ENCODE measurements around the gene PTPRR.

PTPRR gene, protein sequence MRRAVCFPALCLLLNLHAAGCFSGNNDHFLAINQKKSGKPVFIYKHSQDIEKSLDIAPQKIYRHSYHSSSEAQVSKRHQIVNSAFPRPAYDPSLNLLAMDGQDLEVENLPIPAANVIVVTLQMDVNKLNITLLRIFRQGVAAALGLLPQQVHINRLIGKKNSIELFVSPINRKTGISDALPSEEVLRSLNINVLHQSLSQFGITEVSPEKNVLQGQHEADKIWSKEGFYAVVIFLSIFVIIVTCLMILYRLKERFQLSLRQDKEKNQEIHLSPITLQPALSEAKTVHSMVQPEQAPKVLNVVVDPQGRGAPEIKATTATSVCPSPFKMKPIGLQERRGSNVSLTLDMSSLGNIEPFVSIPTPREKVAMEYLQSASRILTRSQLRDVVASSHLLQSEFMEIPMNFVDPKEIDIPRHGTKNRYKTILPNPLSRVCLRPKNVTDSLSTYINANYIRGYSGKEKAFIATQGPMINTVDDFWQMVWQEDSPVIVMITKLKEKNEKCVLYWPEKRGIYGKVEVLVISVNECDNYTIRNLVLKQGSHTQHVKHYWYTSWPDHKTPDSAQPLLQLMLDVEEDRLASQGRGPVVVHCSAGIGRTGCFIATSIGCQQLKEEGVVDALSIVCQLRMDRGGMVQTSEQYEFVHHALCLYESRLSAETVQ

GRCh38 chr12:70920251-70920851 is at the start of gene PTPRR:
TSS of gene PTPRR (minus strand) at chr12:70920738. CDS start at chr12:70920390, 348 bp downstream.
- DNase-seq (ENCODE audit: extremely low read depth in 1 of 2, low read depth in 1 of 2), result no peak

GRCh38 chr12:70966996-70967790 is 46.7 kb upstream of the PTPRR start:
- DNase-seq (ENCODE audit: extremely low read depth in 1 of 2, low read depth in 1 of 2), result no peak

DNA sequence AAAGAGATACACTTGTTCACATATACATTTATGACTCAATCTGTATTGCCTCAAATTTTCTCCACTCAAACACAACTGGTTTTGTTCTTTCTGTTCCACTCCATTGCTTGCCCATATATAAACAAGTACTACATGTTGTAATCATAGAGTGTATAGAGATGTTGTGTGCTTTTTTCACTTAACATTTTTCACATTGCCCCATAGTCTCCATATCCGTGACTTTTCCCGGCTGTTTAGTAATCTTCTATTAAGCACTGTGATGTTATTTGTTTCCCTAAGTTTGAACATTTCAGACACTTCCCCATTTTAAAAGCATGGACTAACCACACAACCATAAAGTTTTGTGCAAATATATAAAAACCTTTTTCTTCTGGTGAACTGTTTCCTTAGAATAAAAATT is 45.5 kb upstream of the PTPRR start:
- DNase-seq (ENCODE audit: extremely low read depth in 1 of 2, low read depth in 1 of 2), result no peak

GRCh38 chr12:70964867-70965510 is 44.5 kb upstream of the PTPRR start:
- DNase-seq (ENCODE audit: extremely low read depth in 1 of 2, low read depth in 1 of 2), result no peak

GRCh38 chr12:70963081-70963660 is 42.6 kb upstream of the PTPRR start:
- no peak for DNase-seq (ENCODE audit: extremely low read depth in 1 of 2, low read depth in 1 of 2)

DNA sequence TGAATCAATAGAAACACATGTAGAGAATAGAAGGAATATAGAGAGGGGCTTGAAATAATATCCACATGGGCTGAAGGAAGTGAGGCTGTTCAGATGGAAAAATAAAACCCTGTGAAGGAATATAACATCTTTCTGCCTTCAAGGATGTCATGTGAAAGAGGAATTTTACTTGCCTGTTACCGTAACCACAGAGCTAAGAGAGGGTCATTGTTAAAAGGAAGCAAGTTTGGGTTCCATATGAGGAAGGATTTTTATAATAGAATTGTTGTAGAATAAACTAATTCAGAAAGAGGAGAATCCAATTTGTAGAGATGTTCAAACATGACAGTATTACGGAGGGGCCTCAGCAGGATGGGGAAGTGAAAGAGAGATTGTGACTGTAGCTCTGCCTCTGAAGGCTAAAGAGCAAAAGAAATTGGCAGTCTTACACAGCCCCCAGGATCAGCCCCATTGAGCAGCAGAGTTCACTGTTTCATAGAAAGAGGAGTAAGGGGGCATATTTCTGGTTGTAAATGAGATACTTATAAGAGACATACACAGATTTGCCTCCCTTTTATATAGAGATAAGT is 41.8 kb upstream of the PTPRR start:
- DNase-seq (ENCODE audit: extremely low read depth in 1 of 2, low read depth in 1 of 2), result no peak

DNA sequence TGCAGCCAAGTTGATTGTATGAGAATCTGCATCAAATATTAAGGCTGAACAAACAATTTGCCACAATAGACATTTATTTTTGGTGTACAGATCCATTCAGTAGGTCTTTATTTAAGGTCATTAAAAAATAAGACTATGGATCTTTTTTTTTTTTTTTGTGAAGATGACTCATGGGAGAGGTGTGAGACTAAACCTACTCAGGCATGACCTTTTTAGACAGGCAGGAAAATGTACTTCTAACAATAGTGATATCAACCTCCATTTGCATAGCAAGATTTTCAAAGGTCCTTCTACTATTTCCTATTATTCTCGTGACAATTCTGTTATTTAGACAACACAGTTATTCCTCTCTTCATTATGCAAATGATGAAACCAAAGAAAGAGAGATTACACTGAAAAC is 39.9 kb upstream of the PTPRR start:
- no peak for DNase-seq (ENCODE audit: extremely low read depth in 1 of 2, low read depth in 1 of 2)

GRCh38 chr12:70955415-70955814 is 34.9 kb upstream of the PTPRR start:
- no peak for DNase-seq (ENCODE audit: extremely low read depth in 1 of 2, low read depth in 1 of 2)

GRCh38 chr12:70950451-70950850 is 29.9 kb upstream of the PTPRR start:
- no peak for DNase-seq (ENCODE audit: extremely low read depth in 1 of 2, low read depth in 1 of 2)

DNA sequence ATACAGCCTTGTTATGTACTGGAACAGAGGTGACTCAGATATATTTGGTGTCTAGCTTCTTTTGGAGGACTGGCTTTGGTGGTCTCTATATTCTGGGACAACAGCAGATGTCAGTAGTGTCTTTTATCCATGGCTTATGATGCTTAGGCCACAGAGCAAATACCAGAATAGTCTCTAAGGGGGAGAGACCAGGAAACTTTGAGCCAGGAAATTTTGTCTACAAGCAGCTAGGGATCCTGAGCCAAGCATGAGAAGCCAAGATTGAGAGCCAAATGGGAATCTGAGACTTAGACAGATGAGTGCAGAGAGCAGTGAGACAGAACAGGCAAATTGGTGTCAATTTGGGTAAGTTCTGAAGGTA is 28.4 kb upstream of the PTPRR start:
- no peak for DNase-seq (ENCODE audit: extremely low read depth in 1 of 2, low read depth in 1 of 2)

DNA sequence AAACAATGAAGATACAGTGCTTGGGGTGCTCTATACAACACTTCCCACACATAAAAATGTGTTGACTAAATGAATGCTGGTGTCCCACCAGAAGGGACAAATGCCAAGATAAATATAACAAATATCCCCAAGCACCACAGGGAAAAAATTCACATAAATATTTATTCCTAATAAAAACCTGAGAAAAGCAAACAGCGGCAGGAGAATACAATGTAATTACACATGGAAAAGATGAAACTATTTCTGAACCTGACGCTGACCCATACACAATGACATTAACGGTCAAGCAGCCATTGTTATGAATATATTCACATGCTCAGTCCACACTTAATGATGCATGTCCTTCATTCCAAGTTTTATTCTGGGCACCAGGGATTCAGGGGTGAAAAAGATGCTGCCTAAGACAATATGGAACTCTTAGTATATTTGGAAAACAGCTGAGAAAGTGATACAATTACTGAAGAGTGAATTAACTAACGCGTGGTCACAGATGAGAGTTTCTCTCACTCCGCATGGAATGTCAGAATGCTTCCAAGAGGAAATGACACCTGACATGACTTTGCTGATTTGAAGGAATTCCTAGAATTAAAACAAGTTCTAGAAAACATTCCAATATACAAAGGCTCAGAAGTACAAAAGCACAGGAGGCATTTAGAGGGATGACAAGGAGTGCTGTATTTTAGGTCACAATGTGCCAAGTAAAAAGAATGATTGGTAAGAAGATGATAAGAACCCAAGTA is 27.9 kb upstream of the PTPRR start:
- DNase-seq (ENCODE audit: extremely low read depth in 1 of 2, low read depth in 1 of 2), result no peak

DNA sequence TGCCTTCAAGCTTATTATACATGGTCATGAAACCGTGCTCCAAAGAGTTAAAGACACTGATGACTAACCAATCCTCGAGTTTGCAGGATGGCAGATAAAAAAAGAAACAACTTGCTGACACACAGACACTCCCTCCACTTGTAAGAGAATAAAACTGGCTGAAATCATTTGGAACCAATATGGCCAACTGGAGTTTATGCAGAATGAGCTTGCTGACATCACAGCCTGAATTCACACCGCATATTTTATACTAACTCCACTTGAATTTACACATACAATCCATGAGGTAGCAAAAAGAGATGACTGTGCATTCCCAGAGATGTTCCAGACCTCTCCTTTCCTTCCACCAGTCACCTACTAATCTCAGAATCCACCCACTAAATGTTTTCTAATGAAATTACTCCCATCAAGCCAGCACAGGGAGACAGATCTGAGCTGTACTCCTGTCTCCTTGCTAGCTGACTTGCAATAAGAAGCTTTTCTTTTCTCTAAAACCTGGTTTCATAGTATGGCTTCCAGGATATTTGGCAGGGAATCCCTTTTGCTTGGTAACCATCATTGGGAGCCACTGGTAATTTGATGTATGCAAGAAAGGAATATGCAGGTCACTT is 15.8 kb upstream of the PTPRR start:
- no peak for DNase-seq (ENCODE audit: extremely low read depth in 1 of 2, low read depth in 1 of 2)

- DNase-seq (ENCODE audit: extremely low read depth in 1 of 2, low read depth in 1 of 2), result no peak
Observed at GRCh38 chr12:70933133-70933532, 12.6 kb upstream of the PTPRR start.

DNA sequence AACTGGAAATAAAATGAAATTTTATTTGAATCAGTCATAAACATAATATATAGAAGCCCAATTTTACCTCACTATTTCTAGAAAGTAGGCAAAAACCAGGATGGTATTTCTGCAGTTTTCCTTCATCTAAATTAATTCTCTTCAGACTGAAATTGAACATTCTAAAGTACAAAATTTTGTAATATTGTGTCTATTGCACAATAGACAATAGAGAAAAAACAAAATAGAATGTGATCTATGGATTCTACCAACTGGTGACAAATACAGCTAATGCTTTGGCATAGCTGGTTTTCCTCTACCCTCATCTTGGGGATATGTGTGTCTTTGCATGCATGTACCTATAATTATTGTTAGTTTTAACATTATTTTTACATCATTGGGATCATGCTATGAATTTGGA is 8.5 kb upstream of the PTPRR start:
- no peak for DNase-seq (ENCODE audit: extremely low read depth in 1 of 2, low read depth in 1 of 2)

DNA sequence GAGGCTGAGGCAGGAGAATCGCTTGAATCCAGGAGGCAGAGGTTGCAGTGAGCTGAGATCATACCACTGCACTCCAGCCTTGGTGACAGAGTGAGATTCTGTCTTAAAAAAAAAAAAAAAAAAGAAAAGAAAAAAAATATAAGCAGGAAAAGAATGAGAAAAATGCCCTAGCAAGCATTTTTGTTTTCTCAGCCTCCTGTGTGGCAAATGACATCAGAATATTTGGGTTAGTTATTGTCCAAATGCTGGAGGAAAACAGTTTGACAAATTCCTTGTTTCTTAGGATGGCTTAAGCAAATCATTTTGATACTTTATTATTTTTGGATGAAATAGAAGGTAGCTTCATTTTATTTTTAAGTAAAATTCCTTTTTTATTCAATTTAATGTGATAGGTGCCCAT is 7.5 kb upstream of the PTPRR start:
- no peak for DNase-seq (ENCODE audit: extremely low read depth in 1 of 2, low read depth in 1 of 2)

GRCh38 chr12:70927356-70927755 is 6.8 kb upstream of the PTPRR start:
- DNase-seq (ENCODE audit: extremely low read depth in 1 of 2, low read depth in 1 of 2), result no peak

GRCh38 chr12:70925539-70925938 is 5.0 kb upstream of the PTPRR start:
- no peak for DNase-seq (ENCODE audit: extremely low read depth in 1 of 2, low read depth in 1 of 2)

DNA sequence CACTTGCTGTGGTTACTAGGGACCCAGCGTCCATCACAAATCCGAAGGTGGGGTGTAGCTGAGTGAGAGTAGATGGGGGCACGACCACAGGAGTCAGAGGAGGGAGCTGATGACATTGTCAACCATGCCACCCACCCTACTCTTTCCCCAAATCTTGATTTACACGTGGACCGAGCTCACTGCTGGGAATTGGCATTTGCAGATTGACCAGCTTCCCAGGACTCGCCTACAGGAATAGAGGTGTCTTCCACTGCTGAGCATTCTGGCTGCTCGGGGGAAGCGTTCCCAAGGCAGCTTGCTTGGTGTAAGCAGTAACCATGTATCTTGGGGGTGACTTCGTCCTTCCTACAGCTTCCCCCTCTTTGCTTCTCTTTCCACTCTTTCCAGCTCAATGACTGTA is 353 bp upstream of the PTPRR start:
- DNase-seq (ENCODE audit: extremely low read depth in 1 of 2, low read depth in 1 of 2), result no peak

- no peak for DNase-seq (ENCODE audit: extremely low read depth in 1 of 2, low read depth in 1 of 2)
Observed at GRCh38 chr12:70919597-70920035, 922 bp downstream of the PTPRR start.
